Left lung (tissue), 4 donors: ENCODE data around the gene LOC101059915.

Experiments used
- ATAC-seq: fragments of 200-7000 bp; cut with Tn5 transposase; one replicate; pipeline ENCODE4 v1.9.1; 2020; ENCODE audit warnings: moderate library complexity
- DNase-seq, 4 donors: peaks; one replicate each; pipeline ENCODE4 v3.0.0-alpha.2; 2013 to 2020
- H3K27ac ChIP-seq, 2 donors: fragments of 200-600 bp; sonication (generic) in 1 of 2; one replicate each; pipeline versions ENCODE4 v1.5.0 to v1.8.0; 2020 to 2021
- H3K27me3 ChIP-seq, 2 donors: fragments of 200-600 bp; sonication (generic) in 1 of 2; one replicate each; pipeline versions ENCODE4 v1.5.0 to v1.8.0; 2020 to 2021
- H3K36me3 ChIP-seq, 2 donors: fragments of 200-600 bp; sonication (generic) in 1 of 2; one replicate each; pipeline versions ENCODE4 v1.5.0 to v1.8.0; 2020 to 2021
- H3K4me1 ChIP-seq, 2 donors: fragments of 200-600 bp; one replicate each; pipeline ENCODE4 v1.8.0; 2021
- H3K4me3 ChIP-seq, 2 donors: fragments of 200-600 bp; sonication (generic) in 1 of 2; one replicate each; pipeline versions ENCODE4 v1.5.0 to v1.8.0; 2020 to 2021; ENCODE audit warnings: mild to moderate bottlenecking in 1 of 2
- H3K9me3 ChIP-seq, 2 donors: fragments of 200-600 bp; sonication (generic) in 1 of 2; one replicate each; pipeline versions ENCODE4 v1.5.0 to v1.8.0; 2020 to 2021
- intact Hi-C, 2 donors: fragments of 100-400 bp; cut with DNase I; formaldehyde crosslinking; loops; one replicate each; pipeline versions ENCODE4 v1.11.2 to v1.14.2; 2022
- TF ChIP-seq, protein P1 (sequence below), 2 donors: fragments of 200-600 bp; sonication (generic) in 1 of 2; IDR thresholded peaks; one replicate each; pipeline versions ENCODE4 v1.5.0 to v1.8.0; 2021; ENCODE audit warnings: antibody characterized with exemption in 2 of 2
- donor health status: DM: no; HTN: yes; CAD: no.
- donor health status: DM: no; HTN: no; CAD: no.

LOC101059915 gene

DNA sequence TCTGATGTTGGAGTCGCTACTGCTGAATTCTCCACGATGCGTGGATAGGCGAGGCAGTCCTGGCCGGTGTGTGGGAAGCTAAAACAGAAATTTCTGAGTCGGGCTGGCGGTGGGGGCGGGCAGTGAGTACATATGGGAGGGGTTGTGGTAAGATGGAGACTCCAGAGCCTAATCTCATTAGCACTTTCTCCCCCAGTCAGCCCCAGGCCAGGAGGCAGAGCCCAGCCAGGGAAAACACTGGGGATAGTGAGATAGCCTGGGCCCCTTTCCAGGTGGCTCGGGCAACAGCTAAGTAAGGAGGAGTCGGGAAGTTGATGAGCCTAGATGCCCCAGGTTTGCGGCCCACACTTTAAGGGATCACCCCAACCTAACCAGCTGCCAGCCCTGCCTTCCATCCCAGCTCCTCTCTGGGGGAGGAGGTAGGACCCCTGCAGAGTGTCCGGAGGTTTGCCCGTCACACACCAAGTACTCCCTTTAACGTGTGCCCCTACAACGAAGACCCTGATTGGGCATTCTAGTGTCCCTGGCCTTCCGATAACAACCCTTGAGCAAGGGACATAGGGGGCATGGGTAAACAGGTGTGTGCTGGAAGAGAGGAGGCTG lies 2.4 kb upstream of the LOC101059915 start:
- TF ChIP-seq, protein P1, sequence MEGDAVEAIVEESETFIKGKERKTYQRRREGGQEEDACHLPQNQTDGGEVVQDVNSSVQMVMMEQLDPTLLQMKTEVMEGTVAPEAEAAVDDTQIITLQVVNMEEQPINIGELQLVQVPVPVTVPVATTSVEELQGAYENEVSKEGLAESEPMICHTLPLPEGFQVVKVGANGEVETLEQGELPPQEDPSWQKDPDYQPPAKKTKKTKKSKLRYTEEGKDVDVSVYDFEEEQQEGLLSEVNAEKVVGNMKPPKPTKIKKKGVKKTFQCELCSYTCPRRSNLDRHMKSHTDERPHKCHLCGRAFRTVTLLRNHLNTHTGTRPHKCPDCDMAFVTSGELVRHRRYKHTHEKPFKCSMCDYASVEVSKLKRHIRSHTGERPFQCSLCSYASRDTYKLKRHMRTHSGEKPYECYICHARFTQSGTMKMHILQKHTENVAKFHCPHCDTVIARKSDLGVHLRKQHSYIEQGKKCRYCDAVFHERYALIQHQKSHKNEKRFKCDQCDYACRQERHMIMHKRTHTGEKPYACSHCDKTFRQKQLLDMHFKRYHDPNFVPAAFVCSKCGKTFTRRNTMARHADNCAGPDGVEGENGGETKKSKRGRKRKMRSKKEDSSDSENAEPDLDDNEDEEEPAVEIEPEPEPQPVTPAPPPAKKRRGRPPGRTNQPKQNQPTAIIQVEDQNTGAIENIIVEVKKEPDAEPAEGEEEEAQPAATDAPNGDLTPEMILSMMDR (IDR thresholded peaks at IDR 0.05) = no peak
- H3K9me3 ChIP-seq = no peaks in the 10 kb centered on the region
- no peak for DNase-seq
- intact Hi-C loops = no loop called here
- no peak for ATAC-seq
- no peaks in the 10 kb centered on the region for H3K27me3 ChIP-seq
- H3K36me3 ChIP-seq = no peaks in the 10 kb centered on the region
- H3K4me1 ChIP-seq = no peaks in the 10 kb centered on the region
- no peak overlapping the region for H3K27ac ChIP-seq
- H3K4me3 ChIP-seq = no peak overlapping the region

DNA sequence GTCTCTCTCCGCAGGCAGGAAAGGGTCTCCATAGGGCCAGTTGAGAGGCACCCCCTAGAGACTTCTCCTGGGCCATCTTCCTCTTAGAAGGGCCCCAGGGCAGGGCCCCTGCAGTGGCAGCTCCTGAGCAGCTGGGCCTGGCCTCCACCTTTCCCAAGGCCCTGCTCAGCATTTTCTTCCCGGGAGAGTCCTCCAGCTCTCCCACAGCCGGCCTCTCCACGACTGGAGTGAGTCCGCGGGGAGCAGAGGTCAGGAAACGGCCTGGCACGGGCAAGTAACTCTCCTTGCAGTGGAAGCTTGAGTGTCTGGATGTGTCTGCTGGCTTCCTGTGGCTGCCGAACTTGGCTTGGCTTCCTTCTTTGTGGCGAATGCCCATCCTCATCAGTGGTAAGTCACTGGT lies 1.6 kb upstream of the LOC101059915 start:
- Histone ChIP-seq H3K4me1 (no peaks in the 10 kb centered on the region), H3K4me3 (no peak overlapping the region), H3K9me3 (no peaks in the 10 kb centered on the region), H3K27ac (no peak overlapping the region), H3K36me3 (no peaks in the 10 kb centered on the region), H3K27me3 (no peaks in the 10 kb centered on the region)
- TF ChIP-seq, protein P1 (IDR thresholded peaks at IDR 0.05) = no peak
- ATAC-seq (no peak), DNase-seq (no peak)
- intact Hi-C loops = no loop called here

DNA sequence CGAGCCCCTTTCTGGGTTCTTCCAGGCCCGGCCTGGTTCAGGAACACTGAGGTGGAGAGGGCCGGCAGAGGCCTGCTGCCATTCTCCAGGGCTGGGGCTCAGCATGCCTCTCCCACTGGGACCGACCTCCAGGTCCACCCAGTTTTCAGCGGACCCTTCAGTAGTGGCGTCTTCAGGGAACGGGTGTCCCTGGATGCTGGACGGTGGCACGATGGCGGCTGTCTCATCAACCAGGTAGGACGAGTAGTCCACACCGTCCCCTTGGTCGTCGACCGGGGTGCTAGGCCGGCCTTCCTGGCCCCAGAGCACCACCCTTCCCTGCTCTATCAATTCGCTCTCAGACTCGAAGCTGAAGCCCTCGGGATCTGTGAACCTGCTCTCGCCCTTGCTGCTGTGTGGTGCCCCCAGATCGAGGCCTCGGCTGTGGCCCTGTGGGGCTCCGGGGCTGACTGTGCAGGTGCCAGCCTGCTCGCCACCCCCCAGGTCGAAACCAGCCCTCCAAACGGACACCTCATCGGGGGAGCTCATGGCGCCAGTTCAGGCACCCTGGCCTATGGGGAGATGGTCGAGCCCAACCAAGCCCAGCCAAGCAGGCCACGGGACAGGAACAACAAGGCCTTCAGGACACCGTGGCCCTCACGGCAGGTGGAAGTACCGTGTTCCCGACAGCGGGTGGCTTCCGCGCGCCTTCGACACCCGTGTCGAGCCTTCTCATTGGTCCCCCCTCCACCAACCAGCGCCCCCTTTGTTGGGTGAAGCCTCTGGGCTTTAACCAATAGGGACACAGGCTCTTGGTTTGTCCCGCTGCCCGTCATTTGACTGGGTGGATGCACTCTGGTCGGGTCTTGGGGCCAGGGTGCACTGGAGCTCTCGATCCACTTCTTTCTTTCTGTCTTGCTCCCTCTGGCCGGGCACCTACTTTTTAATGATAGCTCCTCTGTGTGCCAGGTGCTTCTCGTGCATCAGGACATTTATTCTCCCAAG lies 814 bp upstream of the LOC101059915 start:
- Histone ChIP-seq H3K4me3 (no peak overlapping the region), H3K27ac (no peak overlapping the region), H3K27me3 (no peaks in the 10 kb centered on the region), H3K36me3 (no peaks in the 10 kb centered on the region), H3K9me3 (no peaks in the 10 kb centered on the region), H3K4me1 (no peaks in the 10 kb centered on the region)
- intact Hi-C loops = no loop called here
- TF ChIP-seq, protein P1 (IDR thresholded peaks at IDR 0.05) = no peak
- ATAC-seq (no peak), DNase-seq (no peak)

DNA sequence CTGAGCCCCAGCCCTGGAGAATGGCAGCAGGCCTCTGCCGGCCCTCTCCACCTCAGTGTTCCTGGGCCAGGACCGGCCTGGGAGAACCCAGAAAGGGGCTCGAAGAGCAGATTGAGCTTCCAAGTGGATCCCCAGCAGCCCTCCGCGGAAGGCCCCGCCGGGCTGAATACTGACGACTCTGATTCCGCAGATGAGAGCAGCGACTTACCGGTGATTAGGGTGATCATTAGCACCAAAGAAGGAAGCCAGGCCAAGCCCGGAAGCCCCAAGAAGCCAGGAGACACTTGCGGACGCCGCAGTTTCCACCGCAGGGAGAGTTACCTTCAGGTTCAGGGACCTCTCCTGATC lies 876 bp downstream of the LOC101059915 start:
- Histone ChIP-seq H3K27ac (no peak overlapping the region), H3K9me3 (no peaks in the 10 kb centered on the region), H3K27me3 (no peaks in the 10 kb centered on the region), H3K4me3 (no peak overlapping the region), H3K36me3 (no peaks in the 10 kb centered on the region), H3K4me1 (no peaks in the 10 kb centered on the region)
- intact Hi-C loops = no loop called here
- ATAC-seq (no peak), DNase-seq (peak in 1 of 4 donors; percentile 29)
- TF ChIP-seq, protein P1 (IDR thresholded peaks at IDR 0.05) = no peak

DNA sequence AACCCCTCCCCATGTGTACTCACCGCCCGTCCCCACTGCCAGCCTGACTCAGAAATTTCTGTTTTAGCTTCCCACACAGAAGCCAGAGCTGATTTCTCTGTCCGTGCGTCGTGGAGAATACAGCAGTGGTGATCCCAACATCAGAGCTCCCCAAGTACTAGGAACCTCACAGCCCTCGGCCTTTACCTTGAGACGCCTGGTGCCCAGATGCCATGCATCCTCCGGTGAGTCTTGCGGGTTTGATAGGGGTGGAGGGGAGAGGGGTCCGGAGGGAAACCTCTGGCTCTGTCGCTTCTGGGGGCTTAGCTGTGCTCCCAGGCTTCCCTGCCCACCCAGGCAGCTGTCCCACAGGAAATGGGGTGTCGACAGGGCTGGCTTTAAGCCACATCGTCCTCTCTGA lies 2.1 kb downstream of the LOC101059915 start:
- no peaks in the 10 kb centered on the region for H3K36me3 ChIP-seq
- TF ChIP-seq, protein P1 (IDR thresholded peaks at IDR 0.05) = no peak
- no peaks in the 10 kb centered on the region for H3K9me3 ChIP-seq
- ATAC-seq (no peak), DNase-seq (peak in 1 of 4 donors; percentile 26)
- H3K4me3 ChIP-seq = no peak overlapping the region
- intact Hi-C loops = no loop called here
- H3K27ac ChIP-seq = no peak overlapping the region
- H3K27me3 ChIP-seq = no peaks in the 10 kb centered on the region
- no peaks in the 10 kb centered on the region for H3K4me1 ChIP-seq
